ENCODE results near the gene ARHGAP24.

DNA sequence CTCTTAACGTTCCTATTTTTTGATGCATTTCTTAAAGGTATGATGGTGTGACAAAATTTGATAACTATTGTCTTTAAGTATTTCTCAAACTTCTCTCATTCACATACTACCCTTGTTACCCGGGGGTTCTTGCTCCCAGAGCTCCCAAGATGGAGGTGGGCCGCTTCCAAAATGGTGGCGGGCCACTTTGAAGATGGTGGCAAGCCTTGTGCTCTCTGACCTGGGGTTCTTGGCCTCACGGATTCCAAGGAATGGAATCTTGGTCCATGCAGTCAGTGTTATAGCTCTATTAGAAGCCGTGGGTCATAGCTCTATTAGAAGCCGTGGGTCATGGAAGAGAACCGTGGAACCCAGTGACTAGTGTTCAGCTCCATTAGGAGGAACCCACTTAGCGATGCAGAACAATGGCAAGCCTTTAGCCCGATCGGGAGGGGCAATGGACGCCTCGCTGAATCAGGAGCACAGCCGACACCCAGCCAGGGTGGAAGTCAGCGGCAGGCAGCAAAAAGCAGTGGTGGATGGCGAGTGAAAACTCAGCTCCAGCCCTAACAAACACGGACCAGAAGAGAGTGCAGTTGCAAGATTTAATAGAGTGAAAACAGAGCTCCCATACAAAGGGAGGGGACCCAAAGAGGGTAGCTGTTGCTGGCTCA lies 481.5 kb downstream of the ARHGAP24 start:
- TF ChIP-seq, protein P1, sequence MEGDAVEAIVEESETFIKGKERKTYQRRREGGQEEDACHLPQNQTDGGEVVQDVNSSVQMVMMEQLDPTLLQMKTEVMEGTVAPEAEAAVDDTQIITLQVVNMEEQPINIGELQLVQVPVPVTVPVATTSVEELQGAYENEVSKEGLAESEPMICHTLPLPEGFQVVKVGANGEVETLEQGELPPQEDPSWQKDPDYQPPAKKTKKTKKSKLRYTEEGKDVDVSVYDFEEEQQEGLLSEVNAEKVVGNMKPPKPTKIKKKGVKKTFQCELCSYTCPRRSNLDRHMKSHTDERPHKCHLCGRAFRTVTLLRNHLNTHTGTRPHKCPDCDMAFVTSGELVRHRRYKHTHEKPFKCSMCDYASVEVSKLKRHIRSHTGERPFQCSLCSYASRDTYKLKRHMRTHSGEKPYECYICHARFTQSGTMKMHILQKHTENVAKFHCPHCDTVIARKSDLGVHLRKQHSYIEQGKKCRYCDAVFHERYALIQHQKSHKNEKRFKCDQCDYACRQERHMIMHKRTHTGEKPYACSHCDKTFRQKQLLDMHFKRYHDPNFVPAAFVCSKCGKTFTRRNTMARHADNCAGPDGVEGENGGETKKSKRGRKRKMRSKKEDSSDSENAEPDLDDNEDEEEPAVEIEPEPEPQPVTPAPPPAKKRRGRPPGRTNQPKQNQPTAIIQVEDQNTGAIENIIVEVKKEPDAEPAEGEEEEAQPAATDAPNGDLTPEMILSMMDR (IDR thresholded peaks at IDR 0.05): no peak
- no peak for TF ChIP-seq POLR2A (IDR thresholded peaks at IDR 0.05)
